ENCODE data around the gene OTOF. TPM values are rescaled to one million over a fixed set of nuclear protein-coding genes. Genes with fewer than 3 reads are reported as not detected.
A peak's percentile ranks its signal among the peaks of the same experiment; 100 is the strongest.

Gene OTOF
- total RNA-seq (under 1 TPM; 0.84 to 0.91 TPM), polyA plus RNA-seq (under 1 TPM; 0.55 to 0.82 TPM)

DNA sequence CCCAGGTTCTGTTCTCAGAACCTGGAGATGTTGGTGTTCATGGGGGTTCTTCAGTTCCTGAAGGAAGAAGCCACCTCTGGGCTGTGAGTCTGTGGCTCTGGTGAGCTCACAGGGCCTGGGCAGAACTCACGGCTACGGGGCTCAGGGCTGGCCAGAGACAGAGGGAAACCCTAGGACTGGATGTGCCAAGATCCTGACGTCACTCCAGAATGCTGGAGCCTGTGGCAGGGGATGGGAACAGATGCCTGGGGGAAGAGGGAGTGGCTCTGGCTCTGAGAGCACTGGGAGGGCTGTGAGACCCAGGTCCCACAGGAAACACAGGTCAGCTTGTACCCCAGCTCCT, at the start of gene OTOF:
TSS of gene OTOF (minus strand) at position 214 of the 343 bp plus-strand sequence.
- Mint-ChIP-seq H3K27me3 (peaks cover 0 to 3% of the 10 kb centered on the region in 2 donors), H3K4me1 (peaks cover 4 to 5% (median 5%) of the 10 kb centered on the region in 4 donors), H3K9me3 (no peaks in the 10 kb centered on the region), H3K36me3 (no peaks in the 10 kb centered on the region), H3K4me3 (peak within 1 kb of the TSS; percentile 17 to 73 (median 54)), H3K27ac (peak within 1 kb of the TSS in 2 of 7 donors; percentile 42 to 52)
- no peak within 1 kb of the TSS for H3K27ac ChIP-seq (ENCODE audit: low read depth, low read length)
- H3K4me3 ChIP-seq (ENCODE audit: low read length in 2 of 2) = no peak within 1 kb of the TSS
- ChIA-PET POLR2A (ENCODE audit: partially characterized antibody) (no interaction called here), CTCF (ENCODE audit: partially characterized antibody) (interaction anchor here (1.4 kb wide), 1 partner anchor 25 kb away, joined by 4 read pairs; no protein-coding TSS in a partner anchor)
- H3K4me1 ChIP-seq (ENCODE audit: insufficient read depth, low read length) = no peaks in the 10 kb centered on the region
- no peaks in the 10 kb centered on the region for H3K27me3 ChIP-seq (ENCODE audit: insufficient read depth, low read length)
- intact Hi-C loops (cut with micrococcal nuclease) = no loop called here
- no peak for DNase-seq
- no peaks in the 10 kb centered on the region for H3K36me3 ChIP-seq (ENCODE audit: insufficient read depth, low read length)
- no peaks in the 10 kb centered on the region for H3K9me3 ChIP-seq (ENCODE audit: control insufficient read depth in 1 of 2, low read length in 2 of 2)

DNA sequence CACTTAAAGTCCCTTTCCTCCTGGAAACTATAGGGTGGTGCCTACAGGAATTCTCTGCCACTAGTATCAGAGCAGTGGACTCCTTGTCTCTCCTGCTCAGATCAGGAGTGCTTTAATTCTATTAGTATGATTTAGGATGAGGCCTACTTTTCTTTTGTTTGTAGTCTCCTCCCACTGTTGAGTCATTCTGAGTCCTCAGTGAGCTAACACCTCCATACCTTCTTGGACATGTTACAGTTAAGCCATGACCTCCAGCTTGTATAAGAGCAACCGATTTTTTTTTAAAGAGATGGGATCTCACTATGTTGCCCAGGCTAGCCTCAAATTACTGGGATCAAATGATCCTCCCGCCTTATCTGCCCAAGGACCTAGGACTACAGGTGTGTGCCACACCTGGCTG, 48.7 kb upstream of the OTOF start:
- H3K36me3 Mint-ChIP-seq = no peaks in the 10 kb centered on the region
- intact Hi-C loops (cut with micrococcal nuclease) = no loop called here
- peaks cover 0 to 1% (median 0%) of the 10 kb centered on the region in 8 donors for H3K9me3 Mint-ChIP-seq
- no peak for DNase-seq
- POLR2A ChIA-PET (ENCODE audit: partially characterized antibody) = no interaction called here
- no peak overlapping the region for H3K4me3 ChIP-seq (ENCODE audit: low read length in 2 of 2)
- H3K9me3 ChIP-seq (ENCODE audit: control insufficient read depth in 1 of 2, low read length in 2 of 2) = no peaks in the 10 kb centered on the region
- no peak overlapping the region for H3K27ac ChIP-seq (ENCODE audit: low read depth, low read length)
- H3K4me3 Mint-ChIP-seq = no peak overlapping the region
- peaks cover 4 to 6% of the 10 kb centered on the region in 2 donors for H3K27me3 Mint-ChIP-seq
- no peaks in the 10 kb centered on the region for H3K27me3 ChIP-seq (ENCODE audit: insufficient read depth, low read length)
- H3K27ac Mint-ChIP-seq = no peak overlapping the region
- no peaks in the 10 kb centered on the region for H3K4me1 Mint-ChIP-seq
- CTCF ChIA-PET (ENCODE audit: partially characterized antibody) = interaction anchor here (0.9 kb wide), 1 partner anchor 51 kb away, joined by 3 read pairs; no protein-coding TSS in a partner anchor
- H3K4me1 ChIP-seq (ENCODE audit: insufficient read depth, low read length) = no peaks in the 10 kb centered on the region
- no peaks in the 10 kb centered on the region for H3K36me3 ChIP-seq (ENCODE audit: insufficient read depth, low read length)

DNA sequence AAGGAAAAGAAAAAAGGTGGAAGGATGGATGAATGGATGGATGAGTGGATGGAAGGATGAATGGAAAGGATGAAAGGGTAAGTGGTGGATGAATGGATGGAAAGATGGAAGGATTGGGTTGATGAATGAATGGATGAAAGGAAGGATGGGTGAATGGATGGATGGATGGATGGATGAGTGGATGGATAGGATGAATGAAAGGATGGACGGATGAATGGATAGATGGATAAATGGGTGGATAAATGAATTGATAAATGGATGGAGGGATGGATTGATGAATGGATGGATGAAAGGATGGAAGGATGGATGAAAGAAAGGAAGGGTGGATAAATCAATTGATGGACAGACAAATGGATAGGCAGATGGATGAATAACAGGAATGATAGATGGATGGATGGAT, 48.2 kb upstream of the OTOF start:
- ChIA-PET POLR2A (ENCODE audit: partially characterized antibody) (no interaction called here), CTCF (ENCODE audit: partially characterized antibody) (interaction anchor here (0.9 kb wide), 1 partner anchor 52 kb away, joined by 3 read pairs; no protein-coding TSS in a partner anchor)
- no peak overlapping the region for H3K4me3 Mint-ChIP-seq
- peaks cover 0 to 1% (median 0%) of the 10 kb centered on the region in 8 donors for H3K9me3 Mint-ChIP-seq
- no peak overlapping the region for H3K27ac Mint-ChIP-seq
- H3K36me3 ChIP-seq (ENCODE audit: insufficient read depth, low read length) = no peaks in the 10 kb centered on the region
- no peak overlapping the region for H3K4me3 ChIP-seq (ENCODE audit: low read length in 2 of 2)
- no peaks in the 10 kb centered on the region for H3K4me1 Mint-ChIP-seq
- intact Hi-C loops (cut with micrococcal nuclease) = no loop called here
- no peaks in the 10 kb centered on the region for H3K9me3 ChIP-seq (ENCODE audit: control insufficient read depth in 1 of 2, low read length in 2 of 2)
- no peaks in the 10 kb centered on the region for H3K36me3 Mint-ChIP-seq
- H3K27me3 Mint-ChIP-seq = peaks cover 4 to 6% of the 10 kb centered on the region in 2 donors
- DNase-seq = no peak
- H3K27me3 ChIP-seq (ENCODE audit: insufficient read depth, low read length) = no peaks in the 10 kb centered on the region
- no peak overlapping the region for H3K27ac ChIP-seq (ENCODE audit: low read depth, low read length)
- no peaks in the 10 kb centered on the region for H3K4me1 ChIP-seq (ENCODE audit: insufficient read depth, low read length)

DNA sequence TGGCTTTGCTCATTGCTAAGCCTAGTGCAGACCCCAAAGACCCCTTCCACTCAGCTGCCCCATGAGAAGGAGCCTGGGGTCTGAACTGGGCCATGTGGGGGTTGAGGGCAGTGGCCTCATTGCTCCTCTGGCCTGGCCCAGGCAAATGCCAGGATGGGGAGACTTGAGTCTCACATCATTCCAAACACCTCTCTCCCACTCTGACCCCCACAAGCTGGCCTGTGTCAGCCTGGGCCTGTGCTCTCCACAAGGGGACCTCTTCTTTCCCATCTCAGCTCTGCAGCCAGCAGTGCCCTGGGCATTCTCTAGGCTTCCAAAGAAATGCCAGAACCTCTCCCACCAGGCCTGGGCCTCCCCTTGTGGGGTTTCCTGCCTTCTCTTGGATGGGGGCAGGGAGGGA, 45.8 kb upstream of the OTOF start:
- peaks cover 2 to 4% of the 10 kb centered on the region in 2 donors for H3K27me3 Mint-ChIP-seq
- POLR2A ChIA-PET (ENCODE audit: partially characterized antibody) = no interaction called here
- H3K36me3 ChIP-seq (ENCODE audit: insufficient read depth, low read length) = no peaks in the 10 kb centered on the region

DNA sequence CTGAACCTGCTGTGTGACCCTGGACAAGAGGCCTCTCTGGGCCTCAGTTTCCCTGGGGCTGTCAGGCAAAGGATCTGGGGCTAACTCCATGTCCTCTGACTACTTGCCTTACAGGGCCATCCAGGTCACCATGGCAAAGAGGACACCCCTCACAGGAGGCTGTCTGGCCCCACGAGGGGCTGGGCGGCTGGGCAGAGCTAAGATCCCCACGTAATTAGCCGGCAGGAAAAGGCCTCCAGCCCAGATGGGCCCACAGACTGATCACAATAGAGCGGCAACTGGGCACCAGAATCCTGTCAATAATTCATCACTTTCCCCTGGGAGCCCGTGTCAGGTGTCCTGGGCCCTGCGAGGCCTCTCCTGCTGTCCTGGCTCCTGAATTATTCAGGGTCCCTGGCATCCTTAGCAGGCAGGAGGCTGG, 44.8 kb upstream of the OTOF start:
- Histone ChIP-seq H3K4me3 (ENCODE audit: low read length in 2 of 2) (no peak overlapping the region), H3K27me3 (ENCODE audit: insufficient read depth, low read length) (no peaks in the 10 kb centered on the region), H3K4me1 (ENCODE audit: insufficient read depth, low read length) (peaks cover 15% of the 10 kb centered on the region), H3K9me3 (ENCODE audit: control insufficient read depth in 1 of 2, low read length in 2 of 2) (no peaks in the 10 kb centered on the region), H3K27ac (ENCODE audit: low read depth, low read length) (no peak overlapping the region), H3K36me3 (ENCODE audit: insufficient read depth, low read length) (no peaks in the 10 kb centered on the region)
- CTCF ChIA-PET (ENCODE audit: partially characterized antibody) = interaction anchor here (1.2 kb wide), 1 partner anchor 55 kb away, joined by 4 read pairs; no protein-coding TSS in a partner anchor
- no peak overlapping the region for H3K27ac Mint-ChIP-seq
- H3K27me3 Mint-ChIP-seq = peaks cover 2 to 3% of the 10 kb centered on the region in 2 donors
- H3K9me3 Mint-ChIP-seq = no peaks in the 10 kb centered on the region
- POLR2A ChIA-PET (ENCODE audit: partially characterized antibody) = no interaction called here
- no peak for DNase-seq
- intact Hi-C loops (cut with micrococcal nuclease) = no loop called here
- no peaks in the 10 kb centered on the region for H3K36me3 Mint-ChIP-seq
- H3K4me3 Mint-ChIP-seq = no peak overlapping the region
- H3K4me1 Mint-ChIP-seq = peaks cover 11 to 16% (median 14%) of the 10 kb centered on the region in 4 donors

More for the DNA sequence above, 45.8 kb upstream of the OTOF start:
- H3K9me3 ChIP-seq (ENCODE audit: control insufficient read depth in 1 of 2, low read length in 2 of 2) = no peaks in the 10 kb centered on the region
- Mint-ChIP-seq H3K4me3 (no peak overlapping the region), H3K36me3 (no peaks in the 10 kb centered on the region), H3K4me1 (peaks cover 11 to 16% (median 13%) of the 10 kb centered on the region in 4 donors), H3K27ac (no peak overlapping the region), H3K9me3 (no peaks in the 10 kb centered on the region)
- CTCF ChIA-PET (ENCODE audit: partially characterized antibody) = interaction anchor here (1.2 kb wide), 1 partner anchor 54 kb away, joined by 4 read pairs; no protein-coding TSS in a partner anchor
- no peak overlapping the region for H3K27ac ChIP-seq (ENCODE audit: low read depth, low read length)
- no peak for DNase-seq
- H3K27me3 ChIP-seq (ENCODE audit: insufficient read depth, low read length) = no peaks in the 10 kb centered on the region
- no peak overlapping the region for H3K4me3 ChIP-seq (ENCODE audit: low read length in 2 of 2)
- peaks cover 15% of the 10 kb centered on the region for H3K4me1 ChIP-seq (ENCODE audit: insufficient read depth, low read length)
- intact Hi-C loops (cut with micrococcal nuclease) = no loop called here

GRCh38 chr2:26522325-26522724, 44.4 kb upstream of the OTOF start:
- no peak for DNase-seq
- no peak overlapping the region for H3K4me3 ChIP-seq (ENCODE audit: low read length in 2 of 2)
- Mint-ChIP-seq H3K27ac (no peak overlapping the region), H3K36me3 (no peaks in the 10 kb centered on the region), H3K27me3 (peaks cover 2 to 3% of the 10 kb centered on the region in 2 donors), H3K4me3 (no peak overlapping the region), H3K9me3 (no peaks in the 10 kb centered on the region), H3K4me1 (peaks cover 11 to 16% (median 14%) of the 10 kb centered on the region in 4 donors)
- intact Hi-C loops (cut with micrococcal nuclease) = no loop called here
- no peaks in the 10 kb centered on the region for H3K27me3 ChIP-seq (ENCODE audit: insufficient read depth, low read length)
- no peak overlapping the region for H3K27ac ChIP-seq (ENCODE audit: low read depth, low read length)
- H3K4me1 ChIP-seq (ENCODE audit: insufficient read depth, low read length) = peaks cover 15% of the 10 kb centered on the region
- CTCF ChIA-PET (ENCODE audit: partially characterized antibody) = no interaction called here
- no peaks in the 10 kb centered on the region for H3K36me3 ChIP-seq (ENCODE audit: insufficient read depth, low read length)
- POLR2A ChIA-PET (ENCODE audit: partially characterized antibody) = no interaction called here
- H3K9me3 ChIP-seq (ENCODE audit: control insufficient read depth in 1 of 2, low read length in 2 of 2) = no peaks in the 10 kb centered on the region

GRCh38 chr2:26521913-26522180, 43.9 kb upstream of the OTOF start:
- no peak overlapping the region for H3K27ac ChIP-seq (ENCODE audit: low read depth, low read length)
- H3K9me3 Mint-ChIP-seq = no peaks in the 10 kb centered on the region
- no peaks in the 10 kb centered on the region for H3K27me3 ChIP-seq (ENCODE audit: insufficient read depth, low read length)
- POLR2A ChIA-PET (ENCODE audit: partially characterized antibody) = no interaction called here
- no peak overlapping the region for H3K27ac Mint-ChIP-seq
- H3K9me3 ChIP-seq (ENCODE audit: control insufficient read depth in 1 of 2, low read length in 2 of 2) = no peaks in the 10 kb centered on the region
- H3K4me1 Mint-ChIP-seq = peaks cover 11 to 16% (median 14%) of the 10 kb centered on the region in 4 donors
- H3K4me3 Mint-ChIP-seq = no peak overlapping the region
- DNase-seq = no peak
- no peak overlapping the region for H3K4me3 ChIP-seq (ENCODE audit: low read length in 2 of 2)
- CTCF ChIA-PET (ENCODE audit: partially characterized antibody) = no interaction called here
- H3K36me3 Mint-ChIP-seq = no peaks in the 10 kb centered on the region
- H3K4me1 ChIP-seq (ENCODE audit: insufficient read depth, low read length) = peaks cover 15% of the 10 kb centered on the region
- no peaks in the 10 kb centered on the region for H3K36me3 ChIP-seq (ENCODE audit: insufficient read depth, low read length)
- H3K27me3 Mint-ChIP-seq = peaks cover 2 to 3% of the 10 kb centered on the region in 2 donors
- intact Hi-C loops (cut with micrococcal nuclease) = no loop called here
